EL (cell line): Measurements from ENCODE around the gene KRT16.
"Not testable (repeated sequence)": the region's sequence is repeated elsewhere in the genome, so short reads cannot be mapped to it uniquely, and the experiment has no call there.

Experiments
- DNase-seq: peaks from one replicate; pipeline ENCODE4 v3.0.0-alpha.2; 2016

Gene KRT16

GRCh38 chr17:41647038-41647813, 34.7 kb upstream of the KRT16 start:
- DNase-seq = no peak

- no peak for DNase-seq
These were observed 29.9 kb upstream of the KRT16 start for GRCh38 chr17:41642252-41643156.

- DNase-seq = not testable (repeated sequence)
These were observed 28.0 kb upstream of the KRT16 start for GRCh38 chr17:41640596-41640995.

GRCh38 chr17:41639492-41640473, 27.2 kb upstream of the KRT16 start:
- no peak for DNase-seq

- DNase-seq = no peak
These were observed 26.4 kb upstream of the KRT16 start for GRCh38 chr17:41638941-41639340.

GRCh38 chr17:41638194-41638593, 25.6 kb upstream of the KRT16 start:
- DNase-seq = no peak

- DNase-seq = no peak
These were observed 24.1 kb upstream of the KRT16 start for GRCh38 chr17:41636652-41637051.

GRCh38 chr17:41635121-41636097, 22.8 kb upstream of the KRT16 start:
- DNase-seq = no peak

GRCh38 chr17:41634639-41635038, 22.1 kb upstream of the KRT16 start:
- no peak for DNase-seq

- DNase-seq = no peak
These were observed 21.1 kb upstream of the KRT16 start for GRCh38 chr17:41633556-41634199.

- DNase-seq = no peak
These were observed 20.0 kb upstream of the KRT16 start for GRCh38 chr17:41632482-41633105.

- DNase-seq = no peak
These were observed 19.3 kb upstream of the KRT16 start for GRCh38 chr17:41631898-41632285.

GRCh38 chr17:41631025-41631897, 18.7 kb upstream of the KRT16 start:
- no peak for DNase-seq

- no peak for DNase-seq
These were observed 17.5 kb upstream of the KRT16 start for GRCh38 chr17:41629826-41630670.

- no peak for DNase-seq
These were observed 16.7 kb upstream of the KRT16 start for GRCh38 chr17:41629316-41629715.

GRCh38 chr17:41628621-41629255, 16.2 kb upstream of the KRT16 start:
- not testable (repeated sequence) for DNase-seq

- DNase-seq = not testable (repeated sequence)
These were observed 15.5 kb upstream of the KRT16 start for GRCh38 chr17:41628073-41628370.
